ENCODE data around the gene POLR1B.
"Not testable (repeated sequence)": the region's sequence is repeated elsewhere in the genome, so short reads cannot be mapped to it uniquely, and the experiment has no call there.

DNA sequence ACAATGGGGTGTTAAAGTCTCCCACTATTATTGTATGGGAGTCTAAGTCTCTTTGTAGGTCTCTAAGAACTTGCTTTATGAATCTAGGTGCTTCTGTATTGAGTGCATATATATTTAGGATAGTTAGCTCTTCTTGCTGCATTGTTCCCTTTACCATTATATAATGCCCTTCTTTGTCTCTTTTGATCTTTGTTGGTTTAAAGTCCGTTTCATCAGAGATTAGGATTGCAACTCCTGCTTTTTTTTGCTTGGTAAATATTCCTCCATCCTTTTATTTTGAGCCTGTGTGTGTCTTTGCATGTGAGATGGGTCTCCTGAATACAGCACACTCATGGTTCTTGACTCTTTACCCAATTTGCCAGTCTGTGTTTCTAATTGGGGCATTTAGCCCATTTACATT is 70.0 kb downstream of the POLR1B start:
- TF ChIP-seq EZH2 (IDR thresholded peaks at IDR 0.05; ENCODE audit: borderline replicate concordance, low read depth, low read length, poor library complexity, severe bottlenecking): not testable (repeated sequence)
- TF ChIP-seq, protein P1, sequence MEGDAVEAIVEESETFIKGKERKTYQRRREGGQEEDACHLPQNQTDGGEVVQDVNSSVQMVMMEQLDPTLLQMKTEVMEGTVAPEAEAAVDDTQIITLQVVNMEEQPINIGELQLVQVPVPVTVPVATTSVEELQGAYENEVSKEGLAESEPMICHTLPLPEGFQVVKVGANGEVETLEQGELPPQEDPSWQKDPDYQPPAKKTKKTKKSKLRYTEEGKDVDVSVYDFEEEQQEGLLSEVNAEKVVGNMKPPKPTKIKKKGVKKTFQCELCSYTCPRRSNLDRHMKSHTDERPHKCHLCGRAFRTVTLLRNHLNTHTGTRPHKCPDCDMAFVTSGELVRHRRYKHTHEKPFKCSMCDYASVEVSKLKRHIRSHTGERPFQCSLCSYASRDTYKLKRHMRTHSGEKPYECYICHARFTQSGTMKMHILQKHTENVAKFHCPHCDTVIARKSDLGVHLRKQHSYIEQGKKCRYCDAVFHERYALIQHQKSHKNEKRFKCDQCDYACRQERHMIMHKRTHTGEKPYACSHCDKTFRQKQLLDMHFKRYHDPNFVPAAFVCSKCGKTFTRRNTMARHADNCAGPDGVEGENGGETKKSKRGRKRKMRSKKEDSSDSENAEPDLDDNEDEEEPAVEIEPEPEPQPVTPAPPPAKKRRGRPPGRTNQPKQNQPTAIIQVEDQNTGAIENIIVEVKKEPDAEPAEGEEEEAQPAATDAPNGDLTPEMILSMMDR (conservative IDR thresholded peaks at IDR 0.05; ENCODE audit: low read depth, low read length): not testable (repeated sequence)

All from A673 (cell line).